ENCODE results near the gene UNC5C. TPM values are rescaled to one million over a fixed set of nuclear protein-coding genes. Genes with fewer than 3 reads are reported as not detected.

The UNC5C gene
- total RNA-seq, 2 experiments from 2014 or later = not detected

GRCh38 chr4:95231681-95232080 lies 317.1 kb downstream of the UNC5C start:
- Histone ChIP-seq H3K4me1 (ENCODE audit: insufficient read depth, low read length) (no peaks in the 10 kb centered on the region), H3K4me3 (ENCODE audit: low read length) (no peak overlapping the region), H3K27ac (ENCODE audit: low read depth in 1 of 2, low read length in 2 of 2) (no peak overlapping the region), H3K27me3 (ENCODE audit: control insufficient read depth in 1 of 2, insufficient read depth in 2 of 2, low read length in 2 of 2) (no peaks in the 10 kb centered on the region), H3K36me3 (ENCODE audit: insufficient read depth, low read length) (no peaks in the 10 kb centered on the region), H3K9me3 (ENCODE audit: control insufficient read depth in 1 of 2, insufficient read depth in 1 of 2, low read length in 2 of 2) (no peaks in the 10 kb centered on the region)
- DNase-seq (no peak), ATAC-seq (ENCODE audit: poor library complexity) (no peak)
- no peaks in the 10 kb centered on the region for H3K4me1 Mint-ChIP-seq (ENCODE audit: low read depth)
- ChIA-PET CTCF (no interaction called here), POLR2A (no interaction called here)
- no peaks in the 10 kb centered on the region for H3K36me3 Mint-ChIP-seq (ENCODE audit: low read depth)
- no peak for TF ChIP-seq CTCF (IDR thresholded peaks at IDR 0.05)
- intact Hi-C loops (cut with DNase I, micrococcal nuclease) = no loop called here
- H3K4me3 Mint-ChIP-seq = no peak overlapping the region
- H3K27ac Mint-ChIP-seq = no peak overlapping the region
- H3K27me3 Mint-ChIP-seq = no peaks in the 10 kb centered on the region
- peaks cover 2% of the 10 kb centered on the region for H3K9me3 Mint-ChIP-seq

GRCh38 chr4:95225849-95226248 lies 322.9 kb downstream of the UNC5C start:
- no peak overlapping the region for H3K4me3 Mint-ChIP-seq

GRCh38 chr4:95224402-95224801 lies 324.4 kb downstream of the UNC5C start:
- Histone ChIP-seq H3K4me3 (ENCODE audit: low read length) (no peak overlapping the region), H3K9me3 (ENCODE audit: control insufficient read depth in 1 of 2, insufficient read depth in 1 of 2, low read length in 2 of 2) (no peaks in the 10 kb centered on the region), H3K36me3 (ENCODE audit: insufficient read depth, low read length) (no peaks in the 10 kb centered on the region), H3K27me3 (ENCODE audit: control insufficient read depth in 1 of 2, insufficient read depth in 2 of 2, low read length in 2 of 2) (no peaks in the 10 kb centered on the region), H3K4me1 (ENCODE audit: insufficient read depth, low read length) (no peaks in the 10 kb centered on the region), H3K27ac (ENCODE audit: low read depth in 1 of 2, low read length in 2 of 2) (no peak overlapping the region)
- Mint-ChIP-seq H3K9me3 (no peaks in the 10 kb centered on the region), H3K27me3 (no peaks in the 10 kb centered on the region), H3K27ac (no peak overlapping the region), H3K36me3 (ENCODE audit: low read depth) (no peaks in the 10 kb centered on the region), H3K4me3 (no peak overlapping the region), H3K4me1 (ENCODE audit: low read depth) (no peaks in the 10 kb centered on the region)
- intact Hi-C loops (cut with DNase I, micrococcal nuclease) = no loop called here
- ATAC-seq (ENCODE audit: poor library complexity) (no peak), DNase-seq (no peak)
- POLR2A ChIA-PET = no interaction called here
- TF ChIP-seq CTCF (IDR thresholded peaks at IDR 0.05) = no peak
- CTCF ChIA-PET = no interaction called here

More at GRCh38 chr4:95225849-95226248, 322.9 kb downstream of the UNC5C start:
- no peak overlapping the region for H3K4me3 ChIP-seq (ENCODE audit: low read length)
- no peaks in the 10 kb centered on the region for H3K4me1 ChIP-seq (ENCODE audit: insufficient read depth, low read length)
- no peaks in the 10 kb centered on the region for H3K36me3 Mint-ChIP-seq (ENCODE audit: low read depth)
- peaks cover 2% of the 10 kb centered on the region for H3K9me3 Mint-ChIP-seq
- no peak overlapping the region for H3K27ac ChIP-seq (ENCODE audit: low read depth in 1 of 2, low read length in 2 of 2)
- H3K9me3 ChIP-seq (ENCODE audit: control insufficient read depth in 1 of 2, insufficient read depth in 1 of 2, low read length in 2 of 2) = no peaks in the 10 kb centered on the region
- H3K27me3 Mint-ChIP-seq = no peaks in the 10 kb centered on the region
- H3K4me1 Mint-ChIP-seq (ENCODE audit: low read depth) = no peaks in the 10 kb centered on the region
- DNase-seq = no peak
- ChIA-PET CTCF (no interaction called here), POLR2A (no interaction called here)
- intact Hi-C loops (cut with DNase I, micrococcal nuclease) = no loop called here
- no peak for ATAC-seq (ENCODE audit: poor library complexity)
- TF ChIP-seq CTCF (IDR thresholded peaks at IDR 0.05) = no peak
- no peaks in the 10 kb centered on the region for H3K36me3 ChIP-seq (ENCODE audit: insufficient read depth, low read length)
- H3K27ac Mint-ChIP-seq = no peak overlapping the region
- H3K27me3 ChIP-seq (ENCODE audit: control insufficient read depth in 1 of 2, insufficient read depth in 2 of 2, low read length in 2 of 2) = no peaks in the 10 kb centered on the region
